NCI-H1048 (cell line): ENCODE results near the gene TMC8.
"Not testable (repeated sequence)": the region's sequence is repeated elsewhere in the genome, so short reads cannot be mapped to it uniquely, and the experiment has no call there.

Source experiments
- DNase-seq: peaks from one replicate; lab custom pipeline; 2025; lab: John Stamatoyannopoulos, UW

TMC8 gene

GRCh38 chr17:78159575-78160158 lies 29.1 kb downstream of the TMC8 start:
- no peak for DNase-seq

- no peak for DNase-seq
Measured at GRCh38 chr17:78163881-78164747, 33.5 kb downstream of the TMC8 start.

- DNase-seq: no peak
Measured at GRCh38 chr17:78164748-78165607, 34.4 kb downstream of the TMC8 start.

- DNase-seq: no peak
Measured at GRCh38 chr17:78166416-78166815, 35.8 kb downstream of the TMC8 start.

- peak; percentile 59 for DNase-seq
Measured at GRCh38 chr17:78168242-78168902, 37.8 kb downstream of the TMC8 start, which contains the start of gene SYNGR2. TSS of gene SYNGR2 (plus strand) at chr17:78168581. CDS start at chr17:78168617, 36 bp downstream.

GRCh38 chr17:78168903-78169793 lies 38.6 kb downstream of the TMC8 start:
- no peak for DNase-seq

GRCh38 chr17:78170692-78171590 lies 40.4 kb downstream of the TMC8 start:
- DNase-seq: no peak

- not testable (repeated sequence) for DNase-seq
Measured at GRCh38 chr17:78171591-78172248, 41.1 kb downstream of the TMC8 start.

GRCh38 chr17:78172249-78173051 lies 41.9 kb downstream of the TMC8 start:
- DNase-seq: no peak

- DNase-seq: no peak
Measured at GRCh38 chr17:78173097-78173715, 42.6 kb downstream of the TMC8 start.

- no peak for DNase-seq
Measured at GRCh38 chr17:78174346-78174869, 43.8 kb downstream of the TMC8 start.

- no peak for DNase-seq
Measured at GRCh38 chr17:78174870-78175642, 44.5 kb downstream of the TMC8 start.

GRCh38 chr17:78175643-78175981 lies 45.0 kb downstream of the TMC8 start:
- DNase-seq: no peak

GRCh38 chr17:78176548-78177025 lies 46.0 kb downstream of the TMC8 start:
- no peak for DNase-seq

GRCh38 chr17:78179372-78179771 lies 48.8 kb downstream of the TMC8 start:
- no peak for DNase-seq

GRCh38 chr17:78180083-78180482 lies 49.5 kb downstream of the TMC8 start:
- DNase-seq: no peak

GRCh38 chr17:78180508-78180907 lies 49.9 kb downstream of the TMC8 start:
- no peak for DNase-seq
